HL-60 (cell line): ENCODE data around the gene ZNF496.

ENCODE experiments used
- GABPA ChIP-seq: IDR thresholded peaks from 2 replicates; pipeline ENCODE4 v1.6.1; 2012; ENCODE audit warnings: low read depth
- POLR2AphosphoS5 ChIP-seq: IDR thresholded peaks from 2 replicates; pipeline ENCODE4 v1.6.1; 2012; ENCODE audit warnings: low read depth
- TF ChIP-seq, protein P1 (sequence below): IDR thresholded peaks from one replicate; pipeline ENCODE4 v1.5.1; 2011; ENCODE audit warnings: low read length, control low read depth, inconsistent platforms; ENCODE audit not compliant: insufficient read depth
- TF ChIP-seq, protein P2 (sequence below): IDR thresholded peaks from 2 replicates; pipeline ENCODE4 v1.6.1; 2012; ENCODE audit warnings: low read depth; ENCODE audit not compliant: insufficient replicate concordance

DNA sequence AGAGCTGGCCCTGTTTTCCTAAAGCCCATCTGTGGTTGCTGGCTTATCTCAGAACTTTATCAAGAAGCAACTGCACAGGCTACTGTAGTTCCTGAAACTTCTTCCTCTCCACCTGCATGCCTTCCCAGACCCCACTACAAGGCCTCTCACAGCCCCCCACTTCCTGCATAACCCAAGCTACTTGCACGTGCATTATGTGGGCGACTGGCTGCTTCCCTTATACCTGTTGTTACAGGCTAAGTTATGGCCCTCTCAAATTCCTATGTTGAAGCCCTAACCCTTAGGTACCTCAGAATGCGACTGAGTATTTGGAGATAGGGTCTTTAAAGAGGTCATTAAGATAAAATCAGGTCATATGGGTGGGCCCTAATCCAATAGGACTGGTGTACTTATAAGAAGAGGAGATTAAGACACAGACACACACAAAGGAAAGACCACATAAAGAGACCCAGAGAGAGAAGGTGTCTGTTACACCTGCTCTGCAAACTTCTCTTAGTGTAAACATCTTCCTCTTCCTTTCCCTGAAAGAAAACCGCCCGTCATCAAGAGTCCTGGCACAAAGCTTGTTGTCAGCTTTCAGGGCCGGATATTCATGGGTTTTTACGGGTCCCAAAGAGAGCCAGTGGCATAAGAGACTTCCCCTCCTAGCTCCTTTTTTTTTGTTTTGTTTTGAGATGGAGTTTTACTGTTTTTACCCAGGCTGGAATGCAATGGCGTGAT is 5.1 kb downstream of the ZNF496 start:
- TF ChIP-seq, protein P1, sequence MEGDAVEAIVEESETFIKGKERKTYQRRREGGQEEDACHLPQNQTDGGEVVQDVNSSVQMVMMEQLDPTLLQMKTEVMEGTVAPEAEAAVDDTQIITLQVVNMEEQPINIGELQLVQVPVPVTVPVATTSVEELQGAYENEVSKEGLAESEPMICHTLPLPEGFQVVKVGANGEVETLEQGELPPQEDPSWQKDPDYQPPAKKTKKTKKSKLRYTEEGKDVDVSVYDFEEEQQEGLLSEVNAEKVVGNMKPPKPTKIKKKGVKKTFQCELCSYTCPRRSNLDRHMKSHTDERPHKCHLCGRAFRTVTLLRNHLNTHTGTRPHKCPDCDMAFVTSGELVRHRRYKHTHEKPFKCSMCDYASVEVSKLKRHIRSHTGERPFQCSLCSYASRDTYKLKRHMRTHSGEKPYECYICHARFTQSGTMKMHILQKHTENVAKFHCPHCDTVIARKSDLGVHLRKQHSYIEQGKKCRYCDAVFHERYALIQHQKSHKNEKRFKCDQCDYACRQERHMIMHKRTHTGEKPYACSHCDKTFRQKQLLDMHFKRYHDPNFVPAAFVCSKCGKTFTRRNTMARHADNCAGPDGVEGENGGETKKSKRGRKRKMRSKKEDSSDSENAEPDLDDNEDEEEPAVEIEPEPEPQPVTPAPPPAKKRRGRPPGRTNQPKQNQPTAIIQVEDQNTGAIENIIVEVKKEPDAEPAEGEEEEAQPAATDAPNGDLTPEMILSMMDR = no peak
- no peak for TF ChIP-seq POLR2AphosphoS5
- TF ChIP-seq, protein P2, sequence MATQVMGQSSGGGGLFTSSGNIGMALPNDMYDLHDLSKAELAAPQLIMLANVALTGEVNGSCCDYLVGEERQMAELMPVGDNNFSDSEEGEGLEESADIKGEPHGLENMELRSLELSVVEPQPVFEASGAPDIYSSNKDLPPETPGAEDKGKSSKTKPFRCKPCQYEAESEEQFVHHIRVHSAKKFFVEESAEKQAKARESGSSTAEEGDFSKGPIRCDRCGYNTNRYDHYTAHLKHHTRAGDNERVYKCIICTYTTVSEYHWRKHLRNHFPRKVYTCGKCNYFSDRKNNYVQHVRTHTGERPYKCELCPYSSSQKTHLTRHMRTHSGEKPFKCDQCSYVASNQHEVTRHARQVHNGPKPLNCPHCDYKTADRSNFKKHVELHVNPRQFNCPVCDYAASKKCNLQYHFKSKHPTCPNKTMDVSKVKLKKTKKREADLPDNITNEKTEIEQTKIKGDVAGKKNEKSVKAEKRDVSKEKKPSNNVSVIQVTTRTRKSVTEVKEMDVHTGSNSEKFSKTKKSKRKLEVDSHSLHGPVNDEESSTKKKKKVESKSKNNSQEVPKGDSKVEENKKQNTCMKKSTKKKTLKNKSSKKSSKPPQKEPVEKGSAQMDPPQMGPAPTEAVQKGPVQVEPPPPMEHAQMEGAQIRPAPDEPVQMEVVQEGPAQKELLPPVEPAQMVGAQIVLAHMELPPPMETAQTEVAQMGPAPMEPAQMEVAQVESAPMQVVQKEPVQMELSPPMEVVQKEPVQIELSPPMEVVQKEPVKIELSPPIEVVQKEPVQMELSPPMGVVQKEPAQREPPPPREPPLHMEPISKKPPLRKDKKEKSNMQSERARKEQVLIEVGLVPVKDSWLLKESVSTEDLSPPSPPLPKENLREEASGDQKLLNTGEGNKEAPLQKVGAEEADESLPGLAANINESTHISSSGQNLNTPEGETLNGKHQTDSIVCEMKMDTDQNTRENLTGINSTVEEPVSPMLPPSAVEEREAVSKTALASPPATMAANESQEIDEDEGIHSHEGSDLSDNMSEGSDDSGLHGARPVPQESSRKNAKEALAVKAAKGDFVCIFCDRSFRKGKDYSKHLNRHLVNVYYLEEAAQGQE = no peak
- no peak for TF ChIP-seq GABPA
